Muscle layer of colon (tissue), 2 donors: ENCODE measurements around the gene ATOH8.

ENCODE experiments used
- H3K27ac ChIP-seq: one replicate; pipeline ENCODE4 v1.7.0; 2013; ENCODE audit warnings: low read depth, mild to moderate bottlenecking, low read length, moderate library complexity
- H3K27me3 ChIP-seq, 2 donors: one replicate each; pipeline ENCODE4 v1.7.0; 2013; ENCODE audit warnings: low read length in 2 of 2, mild to moderate bottlenecking in 2 of 2; ENCODE audit not compliant: insufficient read depth in 2 of 2, control insufficient read depth in 1 of 2
- H3K36me3 ChIP-seq: one replicate; pipeline ENCODE4 v1.7.0; 2013; ENCODE audit warnings: mild to moderate bottlenecking, low read length; ENCODE audit not compliant: insufficient read depth
- H3K4me1 ChIP-seq: one replicate; pipeline ENCODE4 v1.7.0; 2013; ENCODE audit warnings: mild to moderate bottlenecking, low read length; ENCODE audit not compliant: insufficient read depth
- H3K4me3 ChIP-seq, 2 donors: one replicate each; pipeline ENCODE4 v1.7.0; 2013; ENCODE audit warnings: low read length in 2 of 2, low read depth in 1 of 2, mild to moderate bottlenecking in 1 of 2, moderate library complexity in 1 of 2
- H3K9ac ChIP-seq: one replicate; pipeline ENCODE4 v1.7.0; 2013; ENCODE audit warnings: low read length
- H3K9me3 ChIP-seq: one replicate; pipeline ENCODE4 v1.7.0; 2013; ENCODE audit warnings: mild to moderate bottlenecking, low read length
- donor health status: abdominal sarcoma.
- donor health status: Adenocarcinoma of cecum.

Gene ATOH8

GRCh38 chr2:85720533-85720932, 33.3 kb upstream of the ATOH8 start:
- Histone ChIP-seq H3K27me3 (no peaks in the 10 kb centered on the region), H3K4me3 (no peak overlapping the region), H3K9me3 (no peaks in the 10 kb centered on the region), H3K4me1 (peaks cover 11% of the 10 kb centered on the region), H3K36me3 (no peaks in the 10 kb centered on the region), H3K9ac (no peak overlapping the region), H3K27ac (no peak overlapping the region)

GRCh38 chr2:85721641-85722040, 32.1 kb upstream of the ATOH8 start:
- no peaks in the 10 kb centered on the region for H3K9me3 ChIP-seq
- no peak overlapping the region for H3K9ac ChIP-seq
- H3K36me3 ChIP-seq, result no peaks in the 10 kb centered on the region
- H3K27me3 ChIP-seq, result no peaks in the 10 kb centered on the region
- no peak overlapping the region for H3K4me3 ChIP-seq
- H3K4me1 ChIP-seq, result peaks cover 11% of the 10 kb centered on the region
- no peak overlapping the region for H3K27ac ChIP-seq

- Histone ChIP-seq H3K36me3 (no peaks in the 10 kb centered on the region), H3K27ac (no peak overlapping the region), H3K4me3 (no peak overlapping the region), H3K4me1 (peaks cover 11% of the 10 kb centered on the region), H3K9me3 (no peaks in the 10 kb centered on the region), H3K27me3 (no peaks in the 10 kb centered on the region), H3K9ac (no peak overlapping the region)
Observed at GRCh38 chr2:85722519-85722918, 31.3 kb upstream of the ATOH8 start.

- H3K27ac ChIP-seq, result no peak overlapping the region
- H3K9ac ChIP-seq, result no peak overlapping the region
- H3K9me3 ChIP-seq, result no peaks in the 10 kb centered on the region
- no peak overlapping the region for H3K4me3 ChIP-seq
- no peaks in the 10 kb centered on the region for H3K27me3 ChIP-seq
- no peaks in the 10 kb centered on the region for H3K36me3 ChIP-seq
- peaks cover 16% of the 10 kb centered on the region for H3K4me1 ChIP-seq
Observed at GRCh38 chr2:85723707-85724360, 30.0 kb upstream of the ATOH8 start.

GRCh38 chr2:85724731-85725181, 29.0 kb upstream of the ATOH8 start:
- no peaks in the 10 kb centered on the region for H3K36me3 ChIP-seq
- H3K27me3 ChIP-seq, result no peaks in the 10 kb centered on the region
- H3K4me3 ChIP-seq, result no peak overlapping the region
- no peaks in the 10 kb centered on the region for H3K9me3 ChIP-seq
- peaks cover 18% of the 10 kb centered on the region for H3K4me1 ChIP-seq
- H3K27ac ChIP-seq, result no peak overlapping the region
- H3K9ac ChIP-seq, result no peak overlapping the region

GRCh38 chr2:85725451-85725850, 28.3 kb upstream of the ATOH8 start:
- Histone ChIP-seq H3K36me3 (no peaks in the 10 kb centered on the region), H3K4me1 (peaks cover 12% of the 10 kb centered on the region), H3K4me3 (no peak overlapping the region), H3K27me3 (no peaks in the 10 kb centered on the region), H3K9ac (no peak overlapping the region), H3K27ac (no peak overlapping the region), H3K9me3 (no peaks in the 10 kb centered on the region)

- H3K36me3 ChIP-seq, result no peaks in the 10 kb centered on the region
- H3K4me3 ChIP-seq, result no peak overlapping the region
- no peak overlapping the region for H3K27ac ChIP-seq
- peaks cover 12% of the 10 kb centered on the region for H3K4me1 ChIP-seq
- no peak overlapping the region for H3K9ac ChIP-seq
- H3K27me3 ChIP-seq, result no peaks in the 10 kb centered on the region
- H3K9me3 ChIP-seq, result no peaks in the 10 kb centered on the region
Observed at GRCh38 chr2:85727798-85728197, 26.0 kb upstream of the ATOH8 start.

- no peak overlapping the region for H3K27ac ChIP-seq
- no peaks in the 10 kb centered on the region for H3K9me3 ChIP-seq
- peaks cover 12% of the 10 kb centered on the region for H3K4me1 ChIP-seq
- H3K9ac ChIP-seq, result no peak overlapping the region
- H3K27me3 ChIP-seq, result no peaks in the 10 kb centered on the region
- no peaks in the 10 kb centered on the region for H3K36me3 ChIP-seq
- H3K4me3 ChIP-seq, result no peak overlapping the region
Observed at GRCh38 chr2:85728342-85728741, 25.4 kb upstream of the ATOH8 start.

GRCh38 chr2:85728883-85729824, 24.6 kb upstream of the ATOH8 start:
- no peaks in the 10 kb centered on the region for H3K36me3 ChIP-seq
- H3K4me3 ChIP-seq, result no peak overlapping the region
- H3K27me3 ChIP-seq, result no peaks in the 10 kb centered on the region
- H3K27ac ChIP-seq, result no peak overlapping the region
- no peaks in the 10 kb centered on the region for H3K9me3 ChIP-seq
- no peak overlapping the region for H3K9ac ChIP-seq
- H3K4me1 ChIP-seq, result peaks cover 20% of the 10 kb centered on the region

GRCh38 chr2:85729825-85730510, 23.8 kb upstream of the ATOH8 start:
- Histone ChIP-seq H3K9ac (no peak overlapping the region), H3K4me3 (no peak overlapping the region), H3K9me3 (no peaks in the 10 kb centered on the region), H3K4me1 (peaks cover 28% of the 10 kb centered on the region), H3K27me3 (no peaks in the 10 kb centered on the region), H3K27ac (no peak overlapping the region), H3K36me3 (no peaks in the 10 kb centered on the region)

- Histone ChIP-seq H3K4me1 (peaks cover 36% of the 10 kb centered on the region), H3K9me3 (no peaks in the 10 kb centered on the region), H3K27ac (no peak overlapping the region), H3K36me3 (no peaks in the 10 kb centered on the region), H3K27me3 (no peaks in the 10 kb centered on the region), H3K4me3 (no peak overlapping the region), H3K9ac (no peak overlapping the region)
Observed at GRCh38 chr2:85730686-85731230, 23.0 kb upstream of the ATOH8 start.
